Measurements from ENCODE around the gene KCNQ1. TPM values are rescaled to one million over a fixed set of nuclear protein-coding genes. Genes with fewer than 3 reads are reported as not detected.

Gene KCNQ1
- total RNA-seq, 5 donors from 2014 or later (not counting 1 experiment from before 2014, with no cell fraction given) = 20.9 to 32.9 (median 24.0) TPM

DNA sequence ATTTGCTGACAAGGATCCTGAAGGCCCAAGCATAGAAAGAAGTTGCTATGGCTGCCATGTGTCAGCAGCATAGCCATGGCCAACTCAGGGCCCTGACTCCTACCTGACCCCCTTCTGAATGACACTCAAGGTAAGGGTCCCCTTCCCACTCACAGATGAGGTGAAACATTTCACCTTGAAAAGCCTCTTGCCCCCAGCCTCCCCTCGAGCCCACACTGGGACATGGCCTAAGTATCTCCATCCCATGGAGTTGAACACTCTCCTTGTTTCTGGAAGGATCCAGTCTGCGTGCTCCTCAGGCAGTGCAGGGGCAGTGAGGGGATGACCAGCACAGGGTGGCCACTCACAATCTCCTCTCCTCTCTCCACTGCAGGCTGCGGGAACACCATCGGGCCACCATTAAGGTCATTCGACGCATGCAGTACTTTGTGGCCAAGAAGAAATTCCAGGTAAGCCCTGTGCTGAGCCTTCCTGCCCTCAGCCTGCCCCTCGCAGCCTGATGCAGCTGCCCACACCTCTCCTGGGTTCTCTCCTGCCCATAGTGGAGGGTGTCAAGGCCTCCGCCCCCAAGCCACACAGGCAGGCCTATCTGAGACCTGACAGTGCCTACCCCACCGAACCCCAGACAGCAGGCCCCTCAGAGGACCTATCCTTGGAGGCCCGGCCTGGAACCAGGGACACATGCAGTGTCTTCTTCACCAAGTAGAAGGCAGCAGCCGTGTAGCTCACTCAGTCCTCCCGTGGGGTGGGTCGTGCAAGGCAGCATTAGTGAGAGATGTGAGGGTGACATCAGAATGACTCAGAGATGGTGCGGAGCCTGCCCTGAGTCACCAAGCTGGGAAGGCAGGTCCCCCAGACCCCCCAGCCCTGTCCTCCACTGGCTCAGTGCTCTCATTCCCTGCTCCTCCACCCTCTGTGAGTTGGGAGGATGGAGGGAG is 323.9 kb downstream of the KCNQ1 start:
- Histone ChIP-seq H3K27ac (ENCODE audit: low read length) (no peak overlapping the region), H3K9me3 (no peaks in the 10 kb centered on the region), H3K4me3 (ENCODE audit: control insufficient read depth in 1 of 2, extremely low read depth in 1 of 2, low read length in 1 of 2) (no peak overlapping the region), H3K36me3 (ENCODE audit: control insufficient read depth in 2 of 2, extremely low read depth in 1 of 2, insufficient read depth in 1 of 2, low read length in 1 of 2) (peaks cover 0 to 3% of the 10 kb centered on the region in 2 donors), H3K4me1 (ENCODE audit: control insufficient read depth in 1 of 2, extremely low read depth in 1 of 2, insufficient read depth in 2 of 2, low read length in 2 of 2) (peaks cover 0 to 9% of the 10 kb centered on the region in 2 experiments), H3K27me3 (replicated peaks in 1 of 2; ENCODE audit: control insufficient read depth in 2 of 2, extremely low read depth in 1 of 2, insufficient read depth in 2 of 2, low read length in 1 of 2) (peaks cover 0 to 10% of the 10 kb centered on the region in 2 experiments)
- H3K4me3 Mint-ChIP-seq = no peak overlapping the region
- ATAC-seq (replicated peaks in 1 of 4) (no peak), DNase-seq (peak in 2 of 35 experiments; percentile 11 to 19)
- no peaks in the 10 kb centered on the region for H3K9me3 Mint-ChIP-seq
- ChIA-PET CTCF (no interaction called here), POLR2A (no interaction called here)
- H3K4me1 Mint-ChIP-seq = peaks cover 11 to 14% (median 13%) of the 10 kb centered on the region in 3 donors
- peaks cover 10% of the 10 kb centered on the region for H3K36me3 Mint-ChIP-seq
- H3K27ac Mint-ChIP-seq = no peak overlapping the region
- WGBS (ENCODE audit: insufficient coverage) = 95% methylated on average over 8 of the region's 14 CpGs
- H3K27me3 Mint-ChIP-seq = no peaks in the 10 kb centered on the region

DNA sequence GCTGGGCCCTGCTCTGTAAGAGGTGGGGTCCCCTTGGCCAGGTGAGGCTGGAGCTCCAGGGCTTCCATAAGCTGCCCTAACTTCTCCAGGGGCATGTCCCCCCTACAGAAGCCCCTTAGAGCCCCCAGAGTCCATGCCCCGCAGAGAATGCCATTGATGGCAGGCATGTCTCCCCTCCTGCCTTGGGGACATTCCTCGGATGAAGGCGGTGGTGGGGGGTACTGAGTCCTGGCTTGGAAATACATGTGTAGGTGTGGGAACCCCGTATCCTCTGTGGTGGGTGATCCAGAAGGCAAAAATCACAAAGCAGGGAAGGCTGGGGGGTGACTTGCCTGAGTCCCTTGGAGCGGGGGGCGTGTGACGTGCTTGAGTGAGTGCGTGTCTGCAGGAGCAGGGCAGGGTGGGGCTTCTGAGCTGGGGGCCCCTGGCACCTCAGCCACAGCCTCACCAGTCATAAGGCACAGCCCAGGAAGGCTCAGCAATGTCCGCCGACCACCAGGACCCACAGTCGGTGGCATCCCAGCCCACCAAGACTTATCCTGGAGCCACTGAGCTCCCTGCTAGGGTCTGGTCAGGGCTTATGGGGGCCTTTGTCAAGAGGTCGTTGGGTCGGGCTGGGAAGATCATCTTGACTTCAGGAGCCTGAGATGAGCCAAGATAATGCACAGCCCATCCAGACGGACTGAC is 324.7 kb downstream of the KCNQ1 start:
- H3K27me3 ChIP-seq (replicated peaks in 1 of 2; ENCODE audit: control insufficient read depth in 2 of 2, extremely low read depth in 1 of 2, insufficient read depth in 2 of 2, low read length in 1 of 2) = peaks cover 0 to 10% of the 10 kb centered on the region in 2 experiments
- 88% methylated on average over 12 of the region's 14 CpGs for WGBS (ENCODE audit: insufficient coverage)
- Mint-ChIP-seq H3K9me3 (no peaks in the 10 kb centered on the region), H3K4me1 (peaks cover 17 to 23% (median 18%) of the 10 kb centered on the region in 3 donors), H3K4me3 (no peak overlapping the region), H3K27me3 (no peaks in the 10 kb centered on the region), H3K36me3 (peaks cover 10% of the 10 kb centered on the region), H3K27ac (no peak overlapping the region)
- DNase-seq (peak in 1 of 35 experiments; percentile 11), ATAC-seq (replicated peaks in 1 of 4) (no peak)
- POLR2A ChIA-PET = no interaction called here
- H3K9me3 ChIP-seq = no peaks in the 10 kb centered on the region
- peaks cover 0 to 15% of the 10 kb centered on the region in 2 experiments for H3K4me1 ChIP-seq (ENCODE audit: control insufficient read depth in 1 of 2, extremely low read depth in 1 of 2, insufficient read depth in 2 of 2, low read length in 2 of 2)
- H3K4me3 ChIP-seq (ENCODE audit: control insufficient read depth in 1 of 2, extremely low read depth in 1 of 2, low read length in 1 of 2) = no peak overlapping the region
- H3K36me3 ChIP-seq (ENCODE audit: control insufficient read depth in 2 of 2, extremely low read depth in 1 of 2, insufficient read depth in 1 of 2, low read length in 1 of 2) = peaks cover 0 to 5% of the 10 kb centered on the region in 2 donors
- CTCF ChIA-PET = no interaction called here
- no peak overlapping the region for H3K27ac ChIP-seq (ENCODE audit: low read length)

DNA sequence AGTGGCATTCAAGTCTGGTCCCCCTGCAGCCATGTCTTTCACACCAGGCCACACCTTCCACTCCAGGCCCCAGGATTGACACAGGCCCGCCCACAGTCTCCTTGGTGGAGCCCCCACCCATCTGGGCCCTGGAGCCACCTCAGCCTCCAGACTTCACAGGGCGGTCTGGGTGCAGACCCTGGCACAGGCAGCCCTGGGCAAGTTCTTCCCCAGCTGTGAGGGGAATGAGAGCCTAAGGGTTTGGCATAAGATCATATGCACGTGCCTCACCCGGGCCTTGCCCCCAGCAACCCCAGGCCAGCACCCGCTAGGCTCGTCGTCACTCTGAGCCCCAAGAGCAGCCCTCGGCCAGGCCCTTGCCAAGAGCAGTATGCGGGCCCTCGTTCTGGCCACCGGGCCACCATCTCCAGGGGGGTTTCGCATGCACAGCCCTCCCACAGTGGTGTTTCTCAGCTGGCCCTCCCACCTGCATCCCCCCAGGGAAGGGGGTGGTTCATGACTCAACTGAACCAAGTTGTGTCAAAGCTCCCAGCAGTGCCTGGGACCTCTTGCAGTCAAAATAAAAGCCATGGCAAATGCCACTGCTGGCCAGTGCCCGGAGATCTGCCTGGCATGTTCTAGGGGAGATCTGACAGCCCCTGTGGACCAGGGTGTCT is 325.4 kb downstream of the KCNQ1 start:
- Histone ChIP-seq H3K36me3 (ENCODE audit: control insufficient read depth in 2 of 2, extremely low read depth in 1 of 2, insufficient read depth in 1 of 2, low read length in 1 of 2) (peaks cover 0 to 8% of the 10 kb centered on the region in 2 donors), H3K4me1 (ENCODE audit: control insufficient read depth in 1 of 2, extremely low read depth in 1 of 2, insufficient read depth in 2 of 2, low read length in 2 of 2) (peaks cover 0 to 21% of the 10 kb centered on the region in 2 experiments), H3K9me3 (no peaks in the 10 kb centered on the region), H3K27ac (ENCODE audit: low read length) (no peak overlapping the region), H3K27me3 (replicated peaks in 1 of 2; ENCODE audit: control insufficient read depth in 2 of 2, extremely low read depth in 1 of 2, insufficient read depth in 2 of 2, low read length in 1 of 2) (peaks cover 0 to 10% of the 10 kb centered on the region in 2 experiments), H3K4me3 (ENCODE audit: control insufficient read depth in 1 of 2, extremely low read depth in 1 of 2, low read length in 1 of 2) (no peak overlapping the region)
- H3K27ac Mint-ChIP-seq = no peak overlapping the region
- H3K36me3 Mint-ChIP-seq = peaks cover 9% of the 10 kb centered on the region
- ATAC-seq (replicated peaks in 1 of 4) (no peak), DNase-seq (peak in 1 of 35 experiments; percentile 20)
- H3K4me3 Mint-ChIP-seq = no peak overlapping the region
- 92% methylated on average over 11 of the region's 13 CpGs for WGBS (ENCODE audit: insufficient coverage)
- ChIA-PET POLR2A (no interaction called here), CTCF (no interaction called here)
- H3K27me3 Mint-ChIP-seq = no peaks in the 10 kb centered on the region
- peaks cover 17 to 29% (median 24%) of the 10 kb centered on the region in 3 donors for H3K4me1 Mint-ChIP-seq
- no peaks in the 10 kb centered on the region for H3K9me3 Mint-ChIP-seq

DNA sequence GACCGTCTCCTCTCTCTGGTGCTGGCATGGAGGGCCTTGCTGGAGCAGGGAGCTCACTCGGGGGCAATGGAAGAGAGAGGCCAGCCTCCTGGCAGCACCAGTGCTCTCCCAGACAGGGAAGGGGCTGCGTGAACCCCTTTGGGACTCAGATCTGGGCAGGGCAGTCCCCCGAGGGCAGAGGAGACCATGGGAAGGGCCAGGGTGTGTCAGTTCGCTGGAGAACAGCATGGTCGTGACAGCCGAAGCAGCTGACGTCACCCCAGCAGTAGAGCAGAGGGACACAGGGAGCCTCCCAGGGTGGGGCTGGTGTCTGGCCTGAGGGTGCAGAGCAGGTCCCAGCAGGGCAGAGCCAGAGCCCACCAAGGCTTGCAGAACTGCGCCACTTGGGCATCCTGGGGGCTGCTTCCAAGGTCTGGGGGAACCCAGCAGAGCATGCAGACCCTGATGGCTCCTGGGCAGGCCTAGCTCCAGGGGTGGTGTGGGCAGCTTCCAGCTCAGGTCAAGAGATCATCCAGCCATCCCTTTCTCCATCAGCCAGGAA is 326.0 kb downstream of the KCNQ1 start:
- Histone ChIP-seq H3K27me3 (replicated peaks in 1 of 2; ENCODE audit: control insufficient read depth in 2 of 2, extremely low read depth in 1 of 2, insufficient read depth in 2 of 2, low read length in 1 of 2) (peaks cover 0 to 10% of the 10 kb centered on the region in 2 experiments), H3K36me3 (ENCODE audit: control insufficient read depth in 2 of 2, extremely low read depth in 1 of 2, insufficient read depth in 1 of 2, low read length in 1 of 2) (peaks cover 0 to 8% of the 10 kb centered on the region in 2 donors), H3K4me3 (ENCODE audit: control insufficient read depth in 1 of 2, extremely low read depth in 1 of 2, low read length in 1 of 2) (no peak overlapping the region), H3K9me3 (no peaks in the 10 kb centered on the region), H3K27ac (ENCODE audit: low read length) (no peak overlapping the region), H3K4me1 (ENCODE audit: control insufficient read depth in 1 of 2, extremely low read depth in 1 of 2, insufficient read depth in 2 of 2, low read length in 2 of 2) (peaks cover 0 to 23% of the 10 kb centered on the region in 2 experiments)
- WGBS (ENCODE audit: insufficient coverage) = 94% methylated on average over 9 of the region's 9 CpGs
- Mint-ChIP-seq H3K4me3 (no peak overlapping the region), H3K4me1 (peaks cover 17 to 29% (median 24%) of the 10 kb centered on the region in 3 donors), H3K9me3 (no peaks in the 10 kb centered on the region), H3K36me3 (peaks cover 5% of the 10 kb centered on the region), H3K27me3 (no peaks in the 10 kb centered on the region), H3K27ac (no peak overlapping the region)
- ChIA-PET CTCF (interaction anchor here in 1 of 2 donors (0.6 kb wide), 1 partner anchor 56 kb away, joined by 3 read pairs; no protein-coding TSS in a partner anchor), POLR2A (no interaction called here)
- ATAC-seq (replicated peaks in 1 of 4) = no peak
- DNase-seq = peak in 2 of 35 experiments; percentile 4 to 17

DNA sequence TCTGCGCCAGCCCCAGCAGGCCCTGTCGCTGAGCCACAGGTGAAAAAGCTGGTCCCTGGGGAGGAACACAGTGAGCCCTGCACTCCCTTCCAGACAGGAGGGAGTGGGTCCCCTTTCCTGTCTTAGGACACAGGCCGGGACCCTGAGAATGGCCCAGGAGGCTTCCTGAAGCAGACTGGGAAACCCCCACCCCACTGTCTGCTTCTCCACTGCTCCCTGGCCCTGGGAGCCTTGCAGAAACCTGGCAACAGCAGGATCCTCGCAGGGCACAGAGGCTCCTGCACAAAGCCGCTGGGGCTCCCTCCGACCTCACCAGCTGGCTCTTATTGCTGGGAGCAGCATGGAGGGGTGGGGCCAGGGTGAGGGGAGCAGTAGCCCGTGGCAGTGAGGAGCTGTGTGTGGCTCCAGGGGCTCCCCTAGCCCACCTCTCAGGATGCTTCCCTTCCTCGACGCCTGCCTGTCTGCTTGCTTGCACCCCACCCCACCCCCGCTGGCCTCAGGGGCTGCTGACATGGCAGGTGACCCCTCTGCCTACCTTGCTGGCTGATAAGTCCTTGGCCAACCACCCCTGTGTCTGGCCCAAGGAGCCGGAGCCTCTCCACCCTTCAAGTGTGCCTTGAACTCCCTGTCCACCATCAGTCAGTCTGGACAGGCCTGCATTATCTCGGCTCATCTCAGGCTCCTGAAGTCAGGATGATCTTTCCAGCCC is 327.1 kb downstream of the KCNQ1 start:
- CTCF ChIA-PET = no interaction called here

More for the DNA sequence above, 327.1 kb downstream of the KCNQ1 start:
- Mint-ChIP-seq H3K27me3 (no peaks in the 10 kb centered on the region), H3K36me3 (peaks cover 6% of the 10 kb centered on the region), H3K27ac (no peak overlapping the region), H3K4me3 (no peak overlapping the region), H3K9me3 (no peaks in the 10 kb centered on the region), H3K4me1 (peaks cover 17 to 29% (median 24%) of the 10 kb centered on the region in 3 donors)
- no peak overlapping the region for H3K27ac ChIP-seq (ENCODE audit: low read length)
- H3K4me3 ChIP-seq (ENCODE audit: control insufficient read depth in 1 of 2, extremely low read depth in 1 of 2, low read length in 1 of 2) = no peak overlapping the region
- H3K4me1 ChIP-seq (ENCODE audit: control insufficient read depth in 1 of 2, extremely low read depth in 1 of 2, insufficient read depth in 2 of 2, low read length in 2 of 2) = peaks cover 0 to 23% of the 10 kb centered on the region in 2 experiments
- 97% methylated on average over 4 of the region's 12 CpGs for WGBS (ENCODE audit: insufficient coverage)
- H3K36me3 ChIP-seq (ENCODE audit: control insufficient read depth in 2 of 2, extremely low read depth in 1 of 2, insufficient read depth in 1 of 2, low read length in 1 of 2) = peaks cover 0 to 8% of the 10 kb centered on the region in 2 donors
- no peak for ATAC-seq (replicated peaks in 1 of 4)
- DNase-seq = peak in 3 of 35 experiments; percentile 1 to 13 (median 7)
- POLR2A ChIA-PET = no interaction called here
- H3K27me3 ChIP-seq (replicated peaks in 1 of 2; ENCODE audit: control insufficient read depth in 2 of 2, extremely low read depth in 1 of 2, insufficient read depth in 2 of 2, low read length in 1 of 2) = peaks cover 0 to 15% of the 10 kb centered on the region in 2 experiments
- H3K9me3 ChIP-seq = no peaks in the 10 kb centered on the region

Data from T-cell (primary cell).